Amniotic epithelial cell (primary cell): ENCODE measurements around the gene MARVELD1.
"Not testable (repeated sequence)": the region's sequence is repeated elsewhere in the genome, so short reads cannot be mapped to it uniquely, and the experiment has no call there.

ENCODE experiments used
- DNase-seq: peaks from one replicate; pipeline ENCODE4 v3.0.0-alpha.2; 2010; ENCODE audit warnings: low read depth

Gene MARVELD1

DNA sequence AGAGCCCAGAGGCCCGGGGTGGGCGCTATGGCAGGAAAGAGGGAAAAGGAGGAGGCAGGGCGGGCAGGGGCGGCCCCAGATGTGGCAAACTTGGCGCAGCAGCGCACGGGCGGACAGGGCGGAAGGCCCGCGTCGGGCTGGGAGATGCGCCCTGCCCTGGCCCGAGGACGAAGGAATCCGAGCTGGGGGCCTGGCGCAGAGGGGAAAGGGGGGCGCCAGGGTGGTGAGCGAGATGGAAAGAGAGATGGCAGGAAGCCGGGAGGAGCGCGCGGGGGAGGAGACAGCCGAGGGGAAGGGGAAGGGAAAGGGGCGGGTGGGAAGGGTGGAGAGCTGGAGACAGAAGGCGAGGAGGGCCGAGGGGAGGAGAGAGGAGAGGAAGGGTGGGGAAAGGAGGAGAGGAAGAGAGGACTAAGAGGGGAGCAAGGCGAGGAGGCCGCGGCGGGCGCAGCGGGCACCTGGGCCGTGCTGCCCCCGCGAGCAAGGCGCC lies at the start of gene MARVELD1:
TSS of gene MARVELD1 (plus strand) at position 392 of the 487 bp plus-strand sequence. CDS start 147 bp downstream, outside the sequence.
- DNase-seq, result peak; percentile 82

DNA sequence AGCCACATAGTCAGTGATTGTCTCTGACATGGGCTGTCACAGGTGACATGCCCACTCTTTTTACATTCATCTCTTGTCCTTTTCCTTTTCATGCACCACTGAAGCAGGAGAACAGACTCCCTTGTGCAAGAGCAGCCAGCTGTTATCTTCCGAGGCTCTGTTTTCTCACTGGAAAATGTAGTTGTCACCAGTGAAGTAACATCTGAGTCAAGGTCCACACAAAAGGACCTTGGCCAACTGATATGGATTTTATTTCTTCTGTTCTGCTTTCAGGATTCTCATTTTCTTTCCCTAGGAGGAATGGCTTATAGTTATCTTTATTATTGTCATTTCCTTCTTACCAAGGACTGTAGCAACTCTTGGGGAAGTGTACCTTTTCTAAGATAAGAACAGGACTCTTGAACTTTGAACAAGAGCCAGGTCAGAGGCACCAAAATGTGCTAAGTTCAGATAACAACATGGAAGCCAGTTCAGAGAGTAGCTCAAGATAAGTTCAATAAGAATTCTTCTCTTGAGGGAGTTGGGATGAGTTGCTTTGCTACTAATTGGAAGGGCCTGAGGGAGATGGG lies 49.2 kb upstream of the MARVELD1 start:
- DNase-seq, result peak; percentile 42

DNA sequence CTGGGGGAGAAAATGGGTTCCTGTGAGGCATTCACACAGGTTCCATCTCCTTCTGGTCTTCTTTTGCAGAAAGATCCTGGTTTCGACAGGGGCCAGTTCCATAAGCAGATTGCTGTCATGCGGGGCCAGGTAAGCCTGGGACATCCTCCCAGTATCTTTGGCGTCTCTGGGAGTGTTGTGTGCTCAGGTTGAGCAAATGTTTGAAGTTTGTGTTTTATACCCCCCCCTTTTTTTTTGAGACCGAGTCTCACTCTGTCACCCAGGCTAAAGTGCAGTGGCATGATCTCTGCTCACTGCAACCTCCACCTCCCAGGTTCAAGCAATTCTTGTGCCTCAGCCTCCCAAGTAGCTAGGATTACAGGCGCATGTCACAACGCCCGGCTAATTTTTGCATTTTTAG lies 46.5 kb upstream of the MARVELD1 start:
- no peak for DNase-seq

DNA sequence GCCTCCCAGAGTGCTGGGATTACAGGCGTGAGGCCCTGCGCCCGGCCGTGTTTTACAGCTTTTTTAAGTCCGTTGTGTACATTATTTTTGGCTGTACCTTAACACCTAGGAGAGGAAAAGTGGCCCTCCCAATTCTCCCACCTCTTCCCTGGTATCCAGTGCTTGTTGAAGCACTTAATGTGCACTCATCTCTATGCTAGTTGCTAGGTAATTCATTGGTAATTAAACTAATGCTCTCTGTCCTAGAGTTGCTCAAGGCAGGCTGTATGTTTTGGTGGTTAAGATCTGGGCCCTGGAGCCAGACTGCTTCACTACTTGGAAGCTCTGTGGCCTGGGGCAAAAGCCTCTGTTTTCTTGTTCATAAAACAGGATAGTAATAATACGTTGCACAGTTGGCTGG lies 46.1 kb upstream of the MARVELD1 start:
- DNase-seq, result no peak

DNA sequence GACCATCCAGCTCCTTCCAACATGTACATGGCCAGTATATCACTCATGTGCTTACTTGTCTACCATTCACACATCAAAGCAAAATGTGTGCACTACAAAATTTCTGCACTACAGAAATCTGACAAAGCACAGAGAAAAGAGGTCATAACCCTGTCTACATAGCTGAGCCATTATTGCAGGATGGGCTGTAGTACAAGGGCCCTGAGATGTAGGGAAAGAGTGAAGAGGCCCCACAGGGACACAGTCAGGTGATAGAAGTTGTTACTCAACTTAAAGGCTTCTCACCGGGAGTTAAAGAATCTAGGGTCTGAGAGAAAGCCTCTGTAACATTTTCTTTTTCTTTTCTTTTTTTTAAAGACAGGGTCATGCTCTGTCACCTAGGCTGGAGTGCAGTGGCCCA lies 44.0 kb upstream of the MARVELD1 start:
- peak; percentile 54 for DNase-seq

DNA sequence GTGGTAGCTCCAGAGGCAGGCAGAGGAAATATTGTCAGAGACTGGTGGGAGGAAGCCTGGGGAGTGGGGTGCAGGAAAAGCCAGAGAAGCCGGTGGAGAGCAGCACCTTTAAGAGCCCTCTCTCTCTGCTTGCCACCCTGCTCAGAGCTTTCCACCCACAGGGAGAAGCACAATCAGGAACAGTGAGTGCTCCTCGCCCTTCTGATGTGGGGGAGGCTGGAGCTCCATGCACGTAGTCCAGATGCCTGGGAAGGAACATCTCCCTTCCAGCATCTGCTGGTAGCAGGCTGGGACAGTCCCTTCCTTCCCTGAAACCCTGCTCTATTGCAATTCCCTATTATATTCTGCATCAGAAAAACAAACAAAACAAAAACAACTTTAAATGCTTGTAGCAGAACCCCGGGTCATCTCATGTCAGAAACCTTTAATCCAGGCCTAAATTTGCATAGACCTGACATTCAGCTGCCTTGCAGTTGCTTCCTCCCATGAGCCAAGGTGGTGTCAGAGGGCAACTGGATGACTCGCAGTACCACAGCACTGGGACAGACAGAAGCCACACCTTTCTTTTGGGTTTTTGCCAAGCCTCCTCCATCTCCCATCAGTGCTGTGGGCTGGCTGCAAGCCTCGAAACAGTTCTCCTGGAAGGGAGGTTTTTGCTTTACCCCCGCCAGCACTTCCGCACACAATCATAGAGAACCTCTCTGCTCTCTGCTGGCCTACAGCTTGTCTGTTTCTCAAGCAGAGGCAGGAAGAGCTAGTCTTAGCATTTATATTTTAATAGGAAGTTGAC lies 39.6 kb upstream of the MARVELD1 start:
- DNase-seq, result peak; percentile 72

DNA sequence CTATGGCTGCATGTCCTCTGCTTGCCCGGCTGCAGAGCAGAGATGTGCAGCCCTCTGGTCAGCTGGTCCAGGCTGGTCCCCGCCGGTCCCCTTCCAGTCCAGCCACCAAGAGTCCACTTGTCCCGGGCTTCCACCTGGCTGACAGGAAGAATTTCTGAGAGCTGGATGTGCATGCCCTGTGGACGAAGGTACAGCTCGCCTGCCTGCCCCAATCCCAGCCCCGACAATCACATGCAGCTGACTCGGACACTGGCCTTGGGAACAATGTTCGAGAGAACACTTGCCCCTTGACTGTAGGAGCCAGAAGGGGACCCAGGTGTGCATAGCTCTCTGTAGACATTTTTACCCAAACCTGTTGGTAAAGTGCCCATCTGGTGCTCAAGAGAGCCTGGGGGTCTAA lies 38.3 kb upstream of the MARVELD1 start:
- DNase-seq, result no peak

DNA sequence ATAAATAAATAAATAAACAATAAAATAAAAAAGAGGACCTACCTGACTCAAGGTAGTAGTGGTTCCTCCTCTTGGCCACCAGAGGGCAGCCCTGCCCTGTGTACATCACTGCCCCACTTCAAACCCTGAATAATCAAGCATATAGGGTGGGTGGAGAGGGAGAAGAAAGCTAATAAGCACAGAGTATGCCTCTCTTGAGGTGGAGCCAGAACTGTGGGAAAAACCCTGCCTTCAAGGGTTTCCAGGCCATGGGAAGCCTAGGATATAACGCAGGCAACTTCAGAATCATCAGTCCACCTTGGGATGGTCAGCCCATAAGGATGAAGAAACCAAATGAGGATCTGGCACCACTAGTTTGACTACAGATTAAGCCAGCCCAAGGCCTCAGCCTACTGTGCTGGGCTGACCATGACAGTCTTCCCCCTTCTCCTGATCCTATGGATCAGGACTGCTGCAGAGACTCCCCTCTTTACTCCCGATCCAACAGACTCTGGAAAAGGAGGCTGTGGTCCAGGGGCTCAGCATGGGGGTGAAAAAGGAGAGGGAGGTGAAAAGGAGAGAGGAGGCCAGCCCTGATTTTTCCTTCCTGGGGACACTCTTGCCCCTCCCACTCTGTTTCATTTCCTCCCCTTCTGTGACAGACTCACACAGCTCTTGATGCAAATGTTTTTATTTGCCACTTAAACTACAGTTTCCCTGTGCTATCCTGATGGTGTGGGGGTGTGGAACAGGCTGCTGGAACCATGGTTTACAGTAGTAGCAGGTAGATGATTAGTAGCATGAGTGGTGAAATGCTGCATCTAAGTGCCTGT lies 36.6 kb upstream of the MARVELD1 start:
- DNase-seq, result peak; percentile 55

DNA sequence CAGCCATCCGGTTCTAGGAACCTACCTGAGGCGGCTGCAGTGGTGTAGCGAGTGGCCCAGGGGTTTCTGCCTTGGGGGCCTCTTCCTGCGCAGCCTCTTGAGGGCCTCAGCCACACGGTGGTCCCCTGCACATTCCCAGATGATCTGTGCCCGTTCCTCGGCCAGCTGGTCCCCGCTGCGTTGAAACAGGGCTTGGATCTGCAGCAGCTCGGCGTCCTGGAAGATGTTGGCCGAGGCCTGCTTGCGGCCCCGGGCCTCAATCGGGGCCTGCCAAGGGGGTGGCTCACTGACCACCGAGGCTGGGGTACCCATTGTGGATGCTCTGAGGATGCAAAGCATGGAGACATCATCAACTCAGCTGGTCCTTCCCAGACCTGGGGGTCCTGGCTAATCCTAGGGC lies 33.9 kb upstream of the MARVELD1 start:
- no peak for DNase-seq

DNA sequence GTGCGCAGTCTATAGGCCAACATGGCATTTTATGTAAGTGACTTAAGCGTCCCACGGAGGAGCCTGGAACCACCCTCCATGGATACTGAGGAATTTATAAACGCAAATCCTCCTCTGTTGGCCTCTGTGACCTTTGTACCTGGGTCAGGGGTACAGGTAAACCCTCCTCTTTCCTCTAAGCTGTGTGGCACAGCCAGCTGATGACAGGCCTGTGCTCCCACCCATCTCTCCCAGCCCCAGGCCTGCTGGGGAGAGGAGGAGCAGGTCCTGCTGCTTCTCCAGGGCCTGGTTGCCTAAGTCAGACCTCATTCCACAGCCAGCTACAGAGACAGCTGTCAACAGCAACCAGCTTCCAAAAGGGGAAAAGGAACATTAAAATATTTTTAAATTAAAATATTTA lies 31.5 kb upstream of the MARVELD1 start:
- DNase-seq, result no peak

DNA sequence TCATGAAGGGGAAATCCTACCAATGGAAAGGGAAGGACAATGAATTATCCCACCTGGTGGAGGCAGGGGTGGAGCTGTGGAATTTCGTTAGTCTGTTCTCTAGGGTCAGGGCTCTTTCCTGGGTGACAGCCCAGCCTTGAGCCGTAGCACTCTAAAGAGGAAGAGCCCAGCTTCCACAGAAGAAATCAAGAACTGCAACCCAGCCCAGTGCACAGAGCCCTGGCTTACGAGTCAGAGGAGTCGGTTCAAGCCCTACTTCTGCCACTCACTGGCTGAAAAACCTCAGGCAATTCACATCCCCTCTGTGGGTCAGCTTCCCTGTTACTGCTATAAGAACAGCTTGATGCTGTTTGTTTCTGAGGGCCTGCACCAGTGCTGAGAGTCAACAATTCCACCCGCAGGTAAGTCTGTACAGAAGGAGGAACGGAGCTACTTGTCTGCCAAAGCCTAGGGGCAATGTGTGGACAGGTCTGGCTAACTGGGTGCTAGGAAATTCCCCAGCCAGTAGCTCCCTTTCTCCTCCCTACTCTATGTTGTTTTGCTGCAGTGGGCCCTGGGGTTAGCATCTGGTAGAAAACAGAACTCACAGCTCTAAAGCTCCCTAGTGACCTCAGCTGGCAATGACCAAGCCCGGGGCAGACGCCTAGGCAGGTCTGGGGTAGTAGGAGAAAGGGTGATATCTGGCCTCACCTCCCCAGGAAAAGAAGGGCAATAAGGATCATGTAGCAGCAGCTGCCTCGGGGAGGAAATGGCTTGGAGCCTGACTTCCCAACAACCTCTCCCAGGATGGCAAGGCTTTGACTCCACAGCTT lies 29.8 kb upstream of the MARVELD1 start:
- DNase-seq, result peak; percentile 45

DNA sequence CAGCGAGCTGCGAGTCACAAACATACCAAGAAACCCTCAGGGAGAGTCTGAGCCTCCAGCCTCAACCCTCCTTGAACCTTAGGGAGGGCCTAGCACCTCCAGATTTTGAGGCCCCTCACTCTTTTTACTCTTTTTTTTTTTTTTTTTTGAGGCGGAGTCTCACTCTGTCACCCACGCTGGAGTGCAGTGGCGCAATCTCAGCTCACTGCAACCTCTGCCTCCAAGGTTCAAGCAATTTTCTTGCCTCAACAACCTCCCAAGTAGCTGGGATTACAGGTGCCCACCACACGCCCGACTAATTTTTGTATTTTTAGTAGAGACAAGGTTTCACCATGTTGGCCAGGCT lies 29.2 kb upstream of the MARVELD1 start:
- DNase-seq, result not testable (repeated sequence)

DNA sequence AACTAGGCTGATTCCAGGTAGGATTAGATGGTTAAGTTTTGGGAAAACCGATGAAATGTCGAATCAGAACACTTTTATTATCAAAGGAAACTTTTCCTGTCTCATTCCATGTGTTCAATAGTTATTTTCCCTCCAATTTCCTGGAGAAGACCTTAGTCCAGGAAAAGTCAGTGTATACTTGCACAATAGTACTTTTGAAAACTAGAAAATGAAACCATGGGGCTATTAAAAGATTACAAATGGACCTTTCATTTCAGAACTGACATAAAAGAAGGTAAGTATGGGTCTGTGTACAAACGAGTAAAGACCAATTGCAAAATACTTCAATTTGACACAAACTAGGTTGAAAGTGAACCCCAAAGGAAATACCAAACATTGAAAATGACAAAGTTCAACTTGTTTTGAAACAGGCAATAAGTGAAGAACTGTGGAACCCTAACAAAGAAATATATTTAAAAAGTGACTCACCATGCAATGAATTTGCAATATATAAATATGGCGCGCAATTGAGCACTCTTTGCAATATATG lies 28.6 kb upstream of the MARVELD1 start:
- DNase-seq, result no peak

DNA sequence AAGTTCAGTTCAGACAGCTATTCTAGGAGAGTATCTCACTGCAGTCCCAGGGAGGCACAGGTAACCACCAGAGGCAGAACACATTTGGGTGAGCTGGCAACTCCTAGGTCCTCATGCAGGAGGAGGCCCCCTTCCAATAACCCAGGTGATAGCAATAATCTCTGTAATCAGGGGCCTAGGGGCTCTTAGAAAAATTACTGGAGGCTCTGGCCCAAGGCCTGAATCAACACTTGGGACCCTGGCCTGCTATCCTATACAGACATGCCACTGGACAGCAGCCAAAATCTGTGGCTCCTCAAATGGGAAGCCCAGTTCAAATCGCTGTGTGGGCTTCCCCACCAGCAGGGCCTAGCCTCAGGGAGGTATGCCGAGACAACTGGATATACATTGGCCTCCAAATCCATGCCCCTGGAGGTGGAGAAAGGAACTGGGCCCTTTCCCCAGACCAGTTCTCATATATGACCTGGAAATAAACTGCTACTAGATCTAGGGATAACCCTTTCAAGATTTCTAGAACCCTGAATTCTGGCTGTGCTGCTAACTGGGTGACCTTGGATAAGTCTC lies 28.1 kb upstream of the MARVELD1 start:
- peak; percentile 35 for DNase-seq

DNA sequence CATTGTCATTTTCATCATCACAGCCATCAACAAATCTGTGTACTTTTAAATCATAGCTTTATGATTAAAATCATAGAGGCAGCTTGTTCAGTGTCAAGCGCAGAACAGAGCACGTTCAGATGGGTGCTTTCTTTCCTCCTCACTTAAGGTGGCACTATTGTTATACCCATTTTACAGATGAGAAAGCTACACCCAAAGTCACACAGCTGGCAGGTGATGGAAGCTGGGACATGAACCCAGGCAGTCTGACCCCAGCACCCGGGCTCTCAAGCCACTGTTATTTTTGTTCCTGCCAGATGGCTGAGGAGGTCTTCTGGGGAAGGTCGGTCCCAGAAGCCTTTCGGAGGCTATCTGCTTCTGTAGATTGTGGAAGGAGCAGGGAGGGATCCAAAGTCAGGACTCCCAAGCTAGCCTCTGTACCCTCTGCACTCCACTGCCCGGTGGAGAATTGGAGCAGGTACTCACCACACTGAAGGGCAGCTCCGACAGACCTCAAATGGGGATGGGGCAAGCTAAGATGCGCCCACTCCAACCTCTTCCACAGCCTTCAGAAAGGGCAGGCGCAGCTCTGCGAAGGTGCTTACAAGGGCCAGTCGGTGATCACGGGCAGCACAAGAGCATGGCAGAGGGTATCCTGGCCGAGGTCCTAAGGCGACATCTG lies 27.1 kb upstream of the MARVELD1 start:
- no peak for DNase-seq

DNA sequence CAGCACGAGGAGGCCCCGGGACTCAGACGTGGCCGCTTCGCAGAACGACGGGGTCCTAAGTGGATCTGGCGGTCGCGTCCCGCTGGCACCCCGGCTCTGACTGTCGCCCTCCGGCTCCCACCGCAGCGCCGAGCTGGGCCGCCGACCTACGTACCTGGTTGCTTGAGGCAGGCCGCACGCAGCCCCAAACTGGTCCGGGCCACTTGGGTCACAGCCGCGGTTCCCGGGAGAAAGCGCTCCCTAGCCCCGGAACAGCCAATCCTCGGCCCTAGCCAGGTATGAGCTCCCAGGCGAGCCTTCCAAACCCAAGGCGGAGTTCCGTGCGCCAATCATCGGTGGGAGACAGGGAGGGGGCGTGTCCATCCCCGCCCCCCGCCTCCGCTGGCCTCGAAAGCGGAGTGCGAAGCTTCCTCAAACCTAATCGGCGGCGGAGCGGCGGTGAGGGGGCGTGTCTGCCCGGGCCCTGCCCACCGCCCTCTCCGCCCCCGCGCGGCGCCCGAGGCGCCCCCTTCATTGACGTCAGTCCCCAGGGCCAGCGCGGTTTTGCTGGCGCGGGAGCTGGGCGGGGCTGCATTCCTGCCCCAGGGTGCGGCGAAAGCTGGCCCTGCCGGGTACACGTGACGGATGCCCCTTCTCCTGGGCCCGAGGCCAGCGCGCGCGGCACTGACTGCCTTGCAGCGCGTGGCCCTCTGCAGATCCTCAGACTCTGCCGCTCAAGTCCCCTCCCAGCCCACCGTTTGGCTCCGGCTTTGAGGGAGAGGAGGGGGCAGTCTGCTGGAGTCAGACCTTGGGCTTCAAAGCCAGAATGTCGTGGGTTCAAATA lies 26.4 kb upstream of the MARVELD1 start, which contains the start of gene AVPI1:
TSS of gene AVPI1 (minus strand) at position 280 of the 823 bp plus-strand sequence. CDS start 7,336 bp downstream, outside the sequence.
- DNase-seq, result peak; percentile 95

DNA sequence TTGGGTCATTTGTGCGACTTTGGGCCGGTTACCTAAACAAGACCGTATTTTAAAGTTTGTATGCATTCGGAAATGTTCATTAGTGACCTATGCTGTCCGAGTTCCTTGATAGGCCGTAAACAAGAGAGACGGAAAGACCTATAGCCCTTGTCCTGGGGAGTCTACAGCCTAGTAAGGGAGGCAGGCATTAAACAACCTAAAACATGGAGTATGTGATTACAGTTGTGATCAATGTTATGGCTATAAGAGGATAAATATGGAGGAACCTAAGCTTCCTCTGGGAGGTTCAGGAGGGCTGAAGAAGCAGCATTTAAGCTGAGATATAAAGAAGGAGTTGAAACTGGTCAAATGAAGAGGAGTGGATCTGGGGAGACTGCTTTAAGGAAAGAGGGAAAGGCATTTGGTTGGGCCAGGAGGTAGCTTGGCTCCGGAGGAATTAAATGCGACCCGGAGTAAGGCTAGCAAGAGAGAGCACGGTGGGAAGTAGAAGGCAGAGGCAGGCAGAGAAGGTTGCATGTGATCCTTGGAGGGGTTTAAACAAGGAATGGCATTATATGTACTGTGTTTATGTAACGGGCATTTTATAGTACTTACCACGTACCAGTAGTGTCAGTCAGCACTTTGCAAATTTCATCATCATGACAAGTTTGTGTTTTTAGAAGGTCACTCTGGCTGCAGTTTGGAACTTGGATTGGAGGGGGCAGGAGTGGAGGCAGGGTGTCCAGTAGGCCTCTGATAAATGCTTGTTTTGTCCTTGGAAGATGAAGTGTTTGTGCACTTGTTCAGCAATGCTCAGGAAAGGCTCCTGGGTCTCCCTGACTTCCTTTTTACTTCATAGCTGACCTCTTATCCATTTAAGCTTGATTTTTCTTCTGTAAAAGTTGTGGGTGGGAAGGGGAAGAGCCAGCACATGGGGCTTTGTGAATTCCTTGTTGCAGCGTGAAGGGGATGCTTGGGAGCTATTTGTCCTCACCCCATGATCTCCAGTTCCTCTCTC lies 25.4 kb upstream of the MARVELD1 start:
- DNase-seq, result peak; percentile 95

DNA sequence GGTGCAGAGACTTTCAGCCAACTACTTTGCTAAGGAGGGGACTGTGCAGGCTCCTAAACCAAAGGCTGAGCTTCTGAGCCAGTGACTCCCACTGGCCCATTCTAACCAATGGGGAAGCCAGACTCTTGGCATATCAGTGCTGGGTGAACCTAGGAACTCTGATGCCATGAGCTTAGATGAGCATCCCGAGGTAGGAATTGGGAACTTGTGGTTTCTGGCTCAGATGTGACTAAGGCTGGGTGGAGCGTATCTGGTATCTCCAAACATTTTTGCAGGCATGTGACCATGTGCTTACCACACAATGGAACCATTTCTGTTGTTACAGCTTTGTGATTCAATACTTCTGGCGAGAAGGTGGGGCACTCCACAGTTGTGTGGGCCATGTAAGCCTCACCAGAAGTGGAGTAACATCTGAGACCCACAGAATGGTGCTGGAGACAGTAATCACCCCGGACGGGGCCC lies 23.9 kb upstream of the MARVELD1 start:
- peak; percentile 99 for DNase-seq
